Putamen (tissue), 1 donor: Measurements from ENCODE around the gene NTRK2.

Experiments
- DNase-seq: peaks from one replicate; pipeline ENCODE4 v3.0.0-alpha.2; 2016; ENCODE audit warnings: low spot score

The NTRK2 gene

DNA sequence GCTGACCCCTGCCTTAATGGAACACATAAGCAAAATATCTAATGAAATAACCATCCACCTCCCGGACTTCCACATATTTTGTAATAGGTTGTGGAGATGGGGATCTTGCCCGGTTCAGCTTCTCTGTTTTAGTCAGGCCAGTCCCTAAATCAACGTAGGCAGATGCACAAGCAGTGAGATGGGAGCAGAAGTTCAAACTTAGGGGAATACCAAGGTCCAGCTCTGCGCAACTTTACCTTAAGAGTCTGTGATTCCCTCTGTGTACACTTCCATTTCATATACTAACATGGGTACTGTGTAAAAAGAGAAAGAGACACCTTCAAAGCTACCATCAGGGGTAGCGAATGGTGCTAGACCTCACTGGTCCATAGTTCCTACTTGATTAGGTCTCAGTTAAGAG, 110.9 kb downstream of the NTRK2 start:
- no peak for DNase-seq

DNA sequence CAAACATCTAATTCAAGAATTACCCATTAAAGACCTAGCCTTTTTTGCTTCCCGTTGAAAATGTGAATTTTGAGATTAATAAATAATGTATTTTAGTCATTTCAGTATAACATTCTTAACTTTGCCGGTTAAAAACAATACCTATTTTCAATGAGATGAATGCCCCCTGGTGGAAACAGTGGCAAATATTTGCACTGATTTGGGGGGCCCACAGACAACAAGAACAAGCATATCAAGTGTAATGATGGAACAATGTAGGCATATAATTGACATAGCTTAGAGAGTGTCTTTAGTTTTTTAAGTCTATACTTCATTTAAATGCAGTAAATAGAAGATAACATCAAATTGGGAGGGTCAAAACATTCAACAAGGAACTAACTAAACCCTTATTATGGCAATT, 111.9 kb downstream of the NTRK2 start:
- no peak for DNase-seq

DNA sequence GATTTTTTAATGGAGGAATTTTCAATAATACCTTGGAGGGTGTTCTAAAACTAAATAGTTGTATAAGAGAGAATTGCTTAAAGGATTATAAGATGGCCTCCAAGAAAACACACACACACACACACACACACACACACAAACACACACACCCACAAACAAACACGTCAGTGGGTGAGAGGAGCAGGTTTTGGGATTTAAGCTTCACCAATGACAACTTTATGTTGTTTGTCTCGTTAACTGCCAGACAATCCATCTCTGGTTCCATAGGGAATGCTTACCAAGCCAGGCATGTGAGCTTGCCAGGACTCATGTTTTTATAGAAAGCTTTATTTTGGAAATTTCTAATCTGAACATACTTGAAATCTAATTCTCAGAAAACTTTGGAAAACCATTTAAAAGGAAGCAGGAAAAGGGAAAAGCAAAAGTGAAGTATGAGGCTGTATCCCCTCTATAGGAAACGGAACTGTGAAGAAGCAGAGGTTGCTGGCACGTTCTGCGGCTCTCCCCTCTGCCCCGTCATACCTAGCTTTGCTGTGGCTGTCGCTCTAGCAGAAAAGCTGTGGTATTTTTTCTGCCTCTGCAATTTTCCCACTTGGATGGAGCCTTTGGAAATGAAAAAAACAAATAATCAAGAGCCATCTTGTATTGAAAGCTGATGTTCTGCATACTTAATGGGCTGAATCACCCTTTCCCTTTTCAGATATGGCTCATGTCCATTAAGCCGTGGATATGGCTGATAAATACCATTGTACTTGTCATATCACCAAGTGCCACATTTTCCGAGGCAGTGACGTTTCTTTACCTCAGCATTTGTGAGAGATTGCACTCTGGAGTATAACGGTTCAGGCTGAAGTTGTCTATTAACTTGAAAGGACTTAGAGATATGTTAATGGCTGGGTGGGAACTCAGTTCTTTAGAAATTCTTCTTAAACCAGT, 112.7 kb downstream of the NTRK2 start:
- DNase-seq, result no peak

DNA sequence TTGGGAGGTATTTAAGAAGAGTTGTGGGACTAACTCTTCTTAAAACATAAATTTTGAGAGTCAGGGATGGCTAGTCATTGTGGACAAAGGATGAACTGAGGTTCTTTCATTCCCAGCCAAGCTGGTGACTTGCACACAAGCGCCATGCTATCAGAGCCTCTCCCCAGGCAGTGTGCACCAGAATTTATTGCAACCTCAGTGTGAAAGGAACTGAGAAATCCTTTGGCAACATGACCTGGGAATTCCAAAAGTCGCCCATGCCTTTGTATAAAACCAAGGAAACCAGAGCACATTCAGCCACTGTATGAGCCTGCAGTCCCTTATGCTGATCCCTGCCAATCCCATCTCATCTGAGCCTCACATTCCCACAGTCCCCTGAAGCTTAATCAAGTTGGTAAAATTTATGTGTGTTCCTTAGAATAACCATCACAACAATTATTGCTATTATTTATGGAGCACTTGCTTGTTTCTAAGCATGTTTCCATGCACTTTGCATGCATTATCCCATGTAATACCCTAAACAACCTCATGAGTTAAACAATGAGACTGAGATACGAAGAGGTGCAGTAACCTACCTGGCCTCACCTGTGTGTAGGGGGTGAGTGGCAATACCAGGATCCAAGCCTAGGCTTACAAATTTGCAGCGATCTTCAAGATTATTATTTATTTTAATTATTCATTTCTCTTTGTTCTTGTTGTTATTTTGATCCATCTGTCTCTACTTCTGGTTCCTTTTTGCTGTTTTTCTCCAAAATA, 116.4 kb downstream of the NTRK2 start:
- DNase-seq, result no peak

DNA sequence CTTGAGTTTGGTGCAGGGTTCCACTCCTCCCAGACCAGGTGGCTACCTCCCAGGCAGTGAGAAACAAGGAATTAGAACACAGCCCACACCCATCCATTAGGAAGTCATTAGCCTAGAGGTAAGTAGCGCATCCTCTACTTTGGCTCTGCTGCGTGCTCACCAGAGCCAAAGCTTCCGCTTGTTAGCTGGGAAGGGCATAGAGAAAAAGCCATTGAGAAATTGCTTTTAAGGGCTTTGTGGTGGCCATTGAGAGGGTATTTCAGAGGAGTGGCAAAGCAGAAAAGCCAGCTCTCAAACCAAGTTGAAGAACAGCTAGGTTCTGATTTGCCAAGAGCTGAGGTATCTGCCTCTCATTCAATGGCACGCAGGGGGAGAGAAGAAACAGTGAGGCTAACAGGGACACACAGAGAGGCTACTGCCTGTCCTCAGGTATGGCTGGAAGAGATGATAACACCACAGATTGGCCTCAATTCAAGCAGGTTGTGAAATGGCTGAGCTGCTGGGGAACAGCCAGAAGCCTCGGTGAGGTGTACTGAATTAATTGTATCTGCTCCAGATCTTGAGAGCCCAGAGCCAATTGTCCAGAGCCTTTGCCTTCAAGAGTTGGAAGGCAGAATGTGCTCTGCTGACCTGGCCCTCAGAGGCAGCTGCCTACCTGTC, 119.4 kb downstream of the NTRK2 start:
- DNase-seq, result no peak

DNA sequence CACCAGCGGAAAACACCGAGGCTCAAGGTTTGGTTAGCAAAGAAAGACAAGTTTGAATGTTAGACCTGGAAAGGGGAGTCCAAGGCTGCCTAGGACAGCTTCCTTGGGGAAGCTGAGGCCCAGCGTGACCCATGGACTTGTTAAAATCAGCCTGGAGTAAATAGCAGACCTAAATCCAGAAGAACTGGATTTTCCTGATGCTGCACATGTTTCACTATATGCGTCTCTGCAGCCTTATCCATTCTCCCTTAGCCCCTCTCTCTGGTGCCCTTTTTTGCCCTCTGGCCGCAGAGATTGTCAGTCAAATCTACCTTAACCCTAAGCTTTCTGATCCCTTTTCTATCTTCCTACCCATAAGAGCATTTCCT, 119.9 kb downstream of the NTRK2 start:
- DNase-seq, result no peak

DNA sequence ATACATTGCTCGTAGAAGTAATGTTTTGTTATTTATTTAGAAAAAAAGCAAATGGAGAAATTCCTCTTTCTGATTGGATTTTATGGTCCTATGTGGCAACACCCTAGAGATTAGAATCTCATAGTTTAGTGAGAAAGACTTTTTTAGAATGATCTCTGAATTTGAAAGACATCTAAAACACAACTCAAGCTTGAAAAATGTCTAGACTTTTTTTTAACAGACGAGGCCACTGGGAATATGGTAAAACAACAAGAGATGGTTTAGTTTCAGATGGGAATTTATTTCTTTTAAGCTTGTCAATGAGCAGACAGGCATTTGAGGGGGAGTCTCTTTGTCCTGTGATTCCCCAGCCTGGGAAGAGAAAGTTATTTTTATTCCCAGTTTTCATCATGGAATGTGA, 122.1 kb downstream of the NTRK2 start:
- no peak for DNase-seq

DNA sequence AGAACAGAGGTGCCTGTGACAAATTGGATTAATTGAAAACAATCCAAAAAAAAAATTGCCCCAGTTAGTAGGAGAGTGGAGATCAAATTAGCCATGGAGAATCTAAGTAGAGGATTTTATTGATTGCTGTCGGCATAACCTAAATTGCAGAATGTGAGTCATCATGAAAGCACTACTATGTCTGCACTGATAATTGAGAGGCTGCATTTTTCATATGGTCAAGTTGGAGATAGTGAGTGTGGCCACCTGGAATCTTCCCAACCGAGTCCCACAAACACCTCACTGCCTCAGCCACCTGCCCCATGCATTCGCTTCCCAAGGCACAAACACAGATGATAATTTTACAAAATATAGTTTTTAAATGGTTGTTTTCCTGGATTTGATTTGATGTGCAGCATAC, 123.7 kb downstream of the NTRK2 start:
- no peak for DNase-seq

DNA sequence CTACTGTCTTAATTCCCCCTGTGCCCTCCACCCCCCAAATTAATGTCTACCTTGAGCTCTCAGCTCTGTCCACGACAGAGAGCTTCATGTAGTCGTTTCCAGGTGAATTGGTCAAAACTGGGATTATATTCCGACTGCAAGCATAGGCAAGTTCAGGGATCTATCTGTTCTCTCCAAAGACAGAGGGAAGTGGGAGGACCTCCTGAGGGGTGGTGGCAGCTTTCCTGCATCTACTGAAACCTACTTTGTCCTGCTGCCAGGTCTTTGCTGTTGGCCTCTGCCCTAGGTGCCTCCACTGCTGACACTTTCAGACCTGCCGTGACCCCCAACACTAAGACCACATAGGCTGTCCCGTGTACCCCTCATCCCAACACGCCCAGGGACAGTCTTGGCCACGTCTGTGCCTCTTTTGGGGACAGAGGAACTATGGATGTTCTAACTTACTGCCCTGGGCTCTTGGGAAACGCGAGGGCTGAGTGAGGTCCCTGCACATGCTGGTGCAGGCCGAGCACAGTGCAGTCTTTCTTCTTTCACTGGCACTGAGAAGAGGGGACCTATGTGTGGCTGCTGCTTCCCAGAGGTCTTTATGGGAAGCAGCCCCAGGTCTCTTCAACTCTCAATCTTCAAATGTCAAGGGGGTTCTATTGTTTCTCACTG, 125.6 kb downstream of the NTRK2 start:
- no peak for DNase-seq

DNA sequence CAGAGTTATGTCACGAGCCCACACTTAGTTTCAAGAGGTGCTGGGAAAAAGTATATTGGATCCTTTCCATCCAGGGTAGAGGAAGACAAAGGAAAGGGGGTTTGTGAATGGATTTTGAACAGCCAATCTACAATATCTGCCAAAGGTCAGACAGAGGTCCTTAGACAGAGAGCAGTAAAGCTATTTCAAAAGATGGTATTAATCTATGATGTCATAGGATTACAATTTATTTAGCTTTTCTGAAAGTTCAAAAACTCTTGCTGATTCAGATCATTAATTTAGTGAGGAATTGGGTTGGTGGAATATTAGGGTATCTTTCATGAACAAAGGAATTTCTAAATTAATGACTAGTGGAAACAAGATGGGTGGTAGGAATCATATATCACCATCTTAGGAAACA, 126.9 kb downstream of the NTRK2 start:
- DNase-seq, result no peak

DNA sequence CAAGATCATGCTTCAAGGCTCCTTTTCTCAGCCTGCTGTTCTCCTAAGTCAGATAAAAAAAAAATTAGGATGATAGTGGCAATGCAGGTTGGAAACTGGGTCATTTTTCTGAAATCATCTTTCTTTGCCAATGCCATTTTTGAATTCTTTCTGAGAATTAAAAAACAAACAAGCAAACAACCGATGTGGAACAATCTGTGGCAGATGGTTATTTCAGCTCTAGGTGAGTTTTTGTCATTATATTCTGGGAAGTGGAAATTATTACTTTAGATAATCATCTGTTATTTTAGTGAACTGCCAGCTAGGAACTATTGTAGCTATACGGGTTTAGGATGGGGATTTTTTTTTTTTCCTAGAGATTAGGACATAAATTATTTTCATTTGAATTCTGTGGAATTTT, 129.7 kb downstream of the NTRK2 start:
- DNase-seq, result no peak

DNA sequence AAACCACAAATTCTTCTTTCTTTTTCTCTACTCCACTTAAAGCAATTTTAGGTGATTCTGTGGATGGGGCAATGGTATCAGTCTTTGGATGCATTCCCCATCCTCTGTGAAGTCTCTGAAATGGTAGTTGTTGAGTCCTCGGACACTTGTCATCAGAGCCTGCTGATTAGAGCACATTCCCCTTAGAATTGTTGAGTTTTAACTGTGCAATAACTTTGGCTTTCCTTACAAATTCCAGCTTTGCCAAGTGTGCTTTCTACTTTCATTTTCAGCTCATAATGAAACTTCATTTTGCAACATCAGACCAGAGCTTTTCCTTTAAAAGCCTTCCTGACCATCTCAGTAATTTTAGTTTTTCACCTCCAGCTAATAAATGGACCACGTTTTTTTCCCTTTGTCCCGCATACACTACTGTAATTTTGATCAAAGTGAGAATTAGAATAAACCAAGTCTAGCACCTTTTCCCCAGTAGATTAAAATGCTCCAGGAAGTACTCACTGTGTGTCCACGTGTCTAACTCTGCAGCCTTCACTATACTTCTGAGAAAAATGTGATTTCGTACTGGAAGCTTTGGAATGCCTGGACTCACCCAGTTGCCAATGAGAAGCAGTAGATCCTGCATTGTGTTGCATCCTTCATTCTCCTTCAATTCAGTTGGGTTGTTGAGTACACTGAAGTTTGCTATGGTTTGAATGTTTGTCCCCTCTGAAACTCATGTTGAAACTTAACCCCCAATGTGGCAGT, 135.6 kb downstream of the NTRK2 start:
- DNase-seq, result no peak

DNA sequence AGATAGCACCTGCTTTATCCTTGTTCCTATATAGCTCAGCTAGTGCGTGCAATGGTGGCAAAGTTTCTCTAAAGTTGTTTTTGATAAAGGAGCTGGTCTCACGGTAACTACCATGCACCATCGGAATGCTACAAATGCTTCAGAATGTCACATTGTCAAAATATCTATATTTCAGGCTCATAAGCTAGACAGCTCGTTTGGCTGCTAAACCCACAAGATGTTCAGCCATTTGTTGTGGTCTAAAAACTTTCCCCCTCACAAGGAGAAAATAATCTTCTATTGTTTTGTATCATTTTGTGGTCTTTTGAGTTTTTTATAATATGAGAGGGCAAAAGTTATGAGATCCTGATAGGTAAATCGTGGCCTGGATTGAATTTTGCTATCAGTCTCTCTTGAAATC, 137.9 kb downstream of the NTRK2 start:
- no peak for DNase-seq

DNA sequence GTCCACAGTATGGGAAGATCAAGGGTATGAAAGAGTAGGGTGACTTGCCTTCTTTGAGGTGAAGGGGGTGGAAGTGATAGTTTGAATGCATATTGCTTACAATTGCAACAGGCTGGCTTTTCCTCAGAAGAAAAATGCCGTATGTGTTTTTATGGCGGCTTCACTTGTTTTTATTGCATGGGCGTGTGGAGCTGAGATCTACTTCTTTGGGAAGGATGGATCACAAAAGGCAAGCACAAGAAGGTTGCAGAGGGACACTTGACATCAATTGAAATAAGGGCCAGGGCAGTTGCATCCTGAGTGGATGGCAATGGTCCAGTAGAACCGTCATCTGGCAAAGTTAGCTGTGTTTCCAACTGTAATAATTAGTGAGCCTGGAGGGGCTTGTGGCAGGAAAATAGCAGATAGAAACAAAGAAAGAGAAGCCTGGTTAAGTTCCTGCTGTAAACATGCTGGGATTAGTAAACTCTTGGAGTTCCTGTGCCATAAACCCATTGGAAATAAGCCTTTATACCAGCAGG, 138.4 kb downstream of the NTRK2 start:
- no peak for DNase-seq

DNA sequence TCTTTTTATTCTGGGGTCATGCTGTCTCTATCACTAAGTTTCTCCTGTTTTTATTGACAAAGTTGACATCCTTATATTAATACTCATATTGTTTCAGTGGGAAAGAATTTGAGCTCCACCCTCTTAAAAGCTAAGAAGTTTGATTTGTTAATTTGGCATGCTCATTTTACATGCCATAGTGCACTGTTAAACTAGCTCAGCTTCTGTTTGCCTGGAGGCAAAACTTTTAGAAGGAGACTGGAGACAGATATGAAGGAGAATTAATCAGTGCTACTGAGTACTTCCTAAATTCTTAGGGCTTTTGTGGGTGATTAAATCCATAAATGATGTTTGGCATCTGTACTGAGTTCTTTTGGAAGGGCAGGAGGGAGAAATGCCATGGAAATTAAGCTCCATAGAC, 138.9 kb downstream of the NTRK2 start:
- DNase-seq, result no peak

DNA sequence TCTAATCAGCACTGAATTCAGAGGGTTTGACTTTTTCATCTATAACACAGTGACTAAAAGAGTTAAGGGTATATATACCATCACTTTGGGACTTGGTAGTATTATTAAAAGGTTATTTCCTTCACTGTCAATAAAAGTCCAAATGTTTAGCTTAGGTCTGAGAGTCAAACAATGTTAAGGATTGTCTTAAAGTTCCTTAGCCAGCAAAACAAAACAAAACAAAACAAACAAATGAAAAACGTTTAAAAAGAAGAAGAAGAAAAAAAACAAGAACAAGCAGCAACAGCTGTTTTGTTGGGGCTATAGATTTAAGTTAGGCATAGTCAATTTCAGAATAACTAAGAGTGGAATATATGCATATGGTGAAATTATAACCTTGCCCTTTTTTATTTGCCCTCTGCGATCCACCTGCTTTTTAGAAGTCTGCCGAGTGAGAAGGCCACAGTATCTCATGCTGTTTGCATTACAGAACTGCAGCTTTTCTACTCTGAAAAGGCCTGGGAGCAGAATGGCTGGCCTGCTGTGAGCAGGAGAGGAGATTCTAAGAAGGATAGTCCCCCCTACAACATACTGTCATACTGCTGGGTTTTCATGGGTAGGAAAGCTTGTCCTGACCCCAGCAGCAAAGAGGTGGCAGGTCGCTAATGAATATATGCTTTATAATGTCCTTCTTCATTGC, 141.7 kb downstream of the NTRK2 start:
- DNase-seq, result no peak

DNA sequence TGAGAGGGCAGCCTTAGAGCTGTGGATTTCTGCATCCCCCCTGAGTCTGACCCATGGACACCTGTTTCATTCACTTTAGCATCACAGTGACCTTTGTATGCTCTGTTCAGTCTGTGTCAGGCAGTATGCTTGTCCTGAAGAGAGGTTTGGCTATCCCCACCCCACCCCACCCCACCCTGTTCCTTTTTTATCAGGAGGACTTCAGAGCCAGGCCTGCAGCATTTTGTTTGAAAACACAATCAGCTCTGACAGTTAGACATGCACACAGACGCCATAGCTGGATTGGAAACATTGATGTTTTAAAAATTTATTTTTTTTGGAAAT, 142.2 kb downstream of the NTRK2 start:
- DNase-seq, result no peak

DNA sequence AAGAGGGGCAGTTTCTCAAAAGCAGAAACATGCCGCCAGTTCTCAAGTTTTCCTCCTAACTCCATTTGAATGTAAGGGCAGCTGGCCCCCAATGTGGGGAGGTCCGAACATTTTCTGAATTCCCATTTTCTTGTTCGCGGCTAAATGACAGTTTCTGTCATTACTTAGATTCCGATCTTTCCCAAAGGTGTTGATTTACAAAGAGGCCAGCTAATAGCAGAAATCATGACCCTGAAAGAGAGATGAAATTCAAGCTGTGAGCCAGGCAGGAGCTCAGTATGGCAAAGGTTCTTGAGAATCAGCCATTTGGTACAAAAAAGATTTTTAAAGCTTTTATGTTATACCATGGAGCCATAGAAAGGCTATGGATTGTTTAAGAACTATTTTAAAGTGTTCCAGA, 142.8 kb downstream of the NTRK2 start:
- no peak for DNase-seq

DNA sequence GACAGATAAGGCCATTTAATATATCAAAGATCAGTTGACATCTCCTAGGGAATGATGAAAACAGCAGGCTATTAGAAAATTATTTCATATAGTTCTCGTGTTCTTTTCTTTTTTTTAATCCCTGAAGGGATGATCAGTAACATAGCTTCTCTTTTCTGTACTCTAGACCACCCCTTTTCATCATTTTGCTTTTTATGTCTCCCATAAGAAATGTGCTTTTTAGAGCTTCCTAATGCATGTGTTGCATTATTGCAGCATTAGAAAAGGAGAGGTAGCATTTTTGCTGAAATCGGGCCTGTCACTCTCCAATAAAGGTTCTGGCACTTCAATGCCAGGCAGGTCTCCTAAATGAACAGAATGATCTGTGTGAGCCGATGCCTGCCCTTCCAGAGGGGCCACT, 143.3 kb downstream of the NTRK2 start:
- DNase-seq, result no peak

DNA sequence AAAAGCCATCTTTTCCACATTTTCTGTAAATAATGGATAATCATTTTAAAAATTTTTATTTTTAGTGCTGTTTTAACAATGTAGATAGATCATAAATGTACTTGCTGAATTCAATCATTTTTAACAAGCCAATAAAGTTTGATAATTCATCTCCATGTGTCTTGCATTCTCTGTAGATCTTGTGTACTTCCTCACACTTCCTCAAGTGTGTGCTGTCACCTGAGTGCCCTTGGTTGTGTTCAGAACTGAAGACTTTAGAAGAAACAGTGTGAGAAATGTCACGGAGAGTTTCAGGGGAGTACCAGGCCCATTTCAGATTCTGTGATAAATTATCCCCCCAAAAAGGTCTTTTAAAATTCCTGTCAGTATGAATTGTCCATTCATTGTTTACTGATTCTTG, 146.0 kb downstream of the NTRK2 start:
- no peak for DNase-seq

DNA sequence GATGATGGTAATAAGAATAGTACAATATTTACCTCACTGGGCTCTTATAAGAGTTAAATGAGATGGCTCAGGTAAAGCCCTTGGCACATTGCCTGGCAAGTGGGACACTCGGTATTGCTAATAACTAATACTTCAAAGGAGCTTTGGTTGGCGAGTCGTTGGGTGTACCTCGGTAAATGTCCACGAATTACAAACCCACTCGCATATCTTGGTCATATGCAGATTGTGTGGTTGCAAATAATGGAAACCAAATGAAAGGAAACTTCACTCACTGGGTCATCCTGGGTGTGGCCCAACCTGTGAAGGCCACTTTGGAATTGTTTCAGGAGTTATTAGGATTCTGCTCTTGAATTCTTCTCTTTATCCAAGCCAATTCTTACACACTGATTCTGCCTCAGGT, 147.5 kb downstream of the NTRK2 start:
- DNase-seq, result no peak
